Stimulated activated CD4-positive, alpha-beta T cell treated with anti-CD3 and anti-CD28 coated beads, Interleukin-4, amount 100 ng/mL, for 24 hours (primary cell): Measurements from ENCODE around the gene KCNN3.
A peak's percentile ranks its signal among the peaks of the same experiment; 100 is the strongest.

Source experiments
- DNase-seq: peaks from one replicate; pipeline ENCODE4 v3.0.0-alpha.2; 2020

Gene KCNN3

DNA sequence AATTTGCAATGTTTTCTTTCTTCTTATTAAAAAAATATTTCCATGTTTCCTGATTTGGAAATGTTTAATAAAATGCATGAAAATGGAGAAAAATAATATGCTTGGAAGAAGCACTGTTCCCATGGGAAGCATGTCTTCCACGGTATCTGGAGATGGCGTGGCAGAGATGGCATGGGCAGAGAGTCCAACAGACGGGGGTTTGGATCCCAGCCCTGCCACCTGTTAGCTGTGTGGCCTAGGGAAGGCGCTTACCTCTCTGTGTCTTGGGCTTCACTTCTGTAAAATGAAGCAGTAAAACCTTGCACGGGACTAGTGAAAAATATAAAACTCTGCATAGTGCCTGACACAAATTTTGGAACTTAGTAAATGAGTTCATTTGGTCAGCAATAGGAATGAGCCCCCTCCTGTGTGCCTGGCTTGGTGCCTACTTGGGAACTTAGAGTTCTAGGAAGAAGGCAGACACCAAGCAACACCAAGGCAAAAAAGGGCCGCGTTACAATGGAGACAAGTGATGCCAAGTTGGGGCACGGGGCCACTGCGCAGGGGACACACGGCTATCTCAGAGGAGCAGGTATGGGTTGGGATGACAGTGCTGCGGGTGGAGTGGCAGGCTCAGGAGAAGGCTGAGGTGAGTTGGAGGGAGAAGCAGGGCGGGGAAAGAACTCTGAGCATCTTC lies 124.2 kb downstream of the KCNN3 start:
- no peak for DNase-seq

DNA sequence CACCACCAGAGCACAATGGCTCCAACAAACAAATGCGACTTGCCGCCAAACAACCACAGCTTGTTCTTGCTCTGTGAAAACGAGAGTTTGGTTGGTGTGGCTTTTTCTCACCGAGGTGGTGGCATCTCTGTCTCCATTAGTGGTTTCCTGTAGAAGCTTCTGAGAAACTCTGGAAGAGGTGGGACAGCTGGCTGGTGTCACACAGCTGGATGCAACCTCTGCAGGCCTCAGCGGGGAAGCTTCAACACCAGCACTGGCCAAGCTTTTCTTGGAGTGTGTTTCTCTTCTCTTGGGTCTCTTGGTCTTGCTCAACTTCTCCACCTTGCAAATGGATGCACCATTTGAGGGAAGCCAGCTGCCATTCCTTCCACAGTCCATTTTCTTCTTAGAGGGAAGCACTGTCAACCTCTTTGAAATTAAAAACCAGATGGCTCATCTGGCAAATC lies 124.8 kb downstream of the KCNN3 start:
- peak; percentile 38 for DNase-seq

DNA sequence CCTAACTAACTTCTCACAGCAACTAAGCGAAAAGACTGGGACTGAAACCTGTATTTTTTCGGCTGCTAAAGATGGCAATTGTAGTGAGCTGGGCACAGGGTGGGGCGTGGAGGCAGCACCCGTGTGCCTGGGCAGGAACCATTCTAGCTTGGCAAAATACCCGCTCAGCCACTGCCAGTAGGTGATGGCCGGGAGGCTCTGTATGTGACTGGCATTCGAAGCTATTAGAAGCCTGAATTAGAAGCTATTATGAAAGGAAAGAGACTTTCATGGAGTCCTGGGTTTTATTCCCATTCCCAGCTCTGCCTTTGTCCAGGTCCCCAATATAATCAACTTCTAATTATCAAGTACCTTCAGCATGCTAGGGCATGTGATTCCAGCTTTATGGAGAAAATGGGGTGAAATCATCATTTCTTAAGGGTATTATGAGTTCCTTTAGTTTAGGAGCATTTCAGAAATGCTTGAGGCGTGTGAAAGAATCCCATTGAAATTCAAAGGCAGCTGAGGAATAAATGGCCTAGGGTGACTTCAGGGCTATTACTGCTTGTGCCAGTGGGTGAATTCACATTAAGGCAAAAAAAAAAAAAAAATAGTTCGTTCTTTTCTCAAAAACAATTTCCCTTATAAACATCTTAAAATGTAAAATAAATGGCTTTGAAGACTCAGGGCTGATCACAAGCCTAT lies 125.6 kb downstream of the KCNN3 start:
- DNase-seq: no peak

DNA sequence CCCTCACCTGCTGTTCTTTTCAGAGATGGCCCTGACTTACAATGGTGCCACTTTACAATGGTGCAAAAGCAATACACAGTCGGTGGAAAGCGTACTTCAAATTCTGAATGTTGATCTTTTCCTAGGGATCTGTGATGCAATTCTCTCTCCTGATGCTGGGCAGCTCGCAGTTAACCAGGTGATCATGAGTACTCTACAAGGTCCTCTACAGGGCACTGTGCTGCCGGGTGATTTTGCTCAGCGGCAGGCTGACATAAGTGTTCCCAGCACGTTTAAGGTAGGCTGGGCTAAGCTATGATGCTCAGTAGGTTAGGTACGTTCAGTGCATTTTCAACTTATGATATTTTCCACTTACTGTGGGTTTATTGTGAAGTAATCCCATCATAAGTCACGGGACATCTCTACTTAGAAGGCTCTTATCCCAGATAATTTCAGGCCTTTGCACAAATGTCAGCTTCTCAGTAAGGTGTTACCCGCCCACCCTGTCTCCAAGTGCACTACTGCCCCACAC lies 126.5 kb downstream of the KCNN3 start:
- no peak for DNase-seq

DNA sequence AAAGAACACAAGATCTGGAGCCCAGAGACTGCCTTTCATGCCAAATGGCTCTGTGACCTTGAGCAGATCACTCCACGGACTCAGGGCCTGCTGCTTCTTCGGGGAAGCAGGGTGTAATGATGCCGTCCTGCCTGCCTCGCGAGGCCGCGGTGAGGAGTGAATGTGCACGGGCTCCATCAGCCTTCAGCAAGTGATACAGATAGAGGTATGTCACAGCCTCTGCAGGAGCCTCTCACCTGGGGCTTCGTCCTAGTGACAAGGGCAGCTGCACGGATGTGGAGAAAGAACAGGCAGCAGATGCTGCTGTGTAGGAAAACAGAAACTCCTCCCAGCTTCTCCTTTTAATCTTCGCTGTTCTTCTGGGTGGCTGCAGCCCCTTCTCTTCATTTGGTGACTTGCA lies 127.5 kb downstream of the KCNN3 start:
- DNase-seq: no peak

DNA sequence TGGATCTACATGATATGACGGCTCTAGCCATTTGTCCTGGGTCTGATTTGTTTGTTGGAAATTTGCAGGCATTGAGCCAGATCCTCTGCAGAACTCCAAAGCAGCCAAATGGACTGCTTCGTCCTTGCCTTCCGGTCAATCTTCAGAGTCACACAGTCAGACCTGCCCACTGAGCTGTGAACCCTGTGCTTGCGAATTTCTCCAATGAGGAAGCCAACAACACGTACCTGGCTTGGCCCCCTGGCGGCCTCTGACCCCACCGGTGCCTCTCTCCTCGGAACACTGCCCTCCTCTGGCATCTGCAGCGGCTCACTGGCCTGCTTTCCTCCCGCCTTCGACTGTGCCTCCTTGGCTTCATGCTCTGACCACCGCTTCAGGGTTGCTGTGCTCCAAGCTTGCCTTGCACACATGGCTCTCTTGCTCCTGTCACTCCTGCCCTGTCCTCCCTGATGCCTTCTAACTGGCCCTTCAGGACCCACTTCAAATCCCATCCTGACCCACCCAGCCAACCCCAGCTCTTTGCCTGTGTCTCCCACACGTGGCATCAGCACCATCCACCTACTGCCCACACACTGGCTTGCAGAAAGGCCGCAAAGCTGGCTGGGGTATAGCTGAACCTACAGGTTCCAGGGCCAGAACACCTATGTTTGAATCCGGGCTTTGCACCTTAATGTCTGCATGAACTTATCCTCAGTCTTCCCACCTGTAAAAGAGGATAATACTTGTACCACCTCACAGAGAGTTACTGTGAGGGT lies 128.2 kb downstream of the KCNN3 start:
- no peak for DNase-seq

DNA sequence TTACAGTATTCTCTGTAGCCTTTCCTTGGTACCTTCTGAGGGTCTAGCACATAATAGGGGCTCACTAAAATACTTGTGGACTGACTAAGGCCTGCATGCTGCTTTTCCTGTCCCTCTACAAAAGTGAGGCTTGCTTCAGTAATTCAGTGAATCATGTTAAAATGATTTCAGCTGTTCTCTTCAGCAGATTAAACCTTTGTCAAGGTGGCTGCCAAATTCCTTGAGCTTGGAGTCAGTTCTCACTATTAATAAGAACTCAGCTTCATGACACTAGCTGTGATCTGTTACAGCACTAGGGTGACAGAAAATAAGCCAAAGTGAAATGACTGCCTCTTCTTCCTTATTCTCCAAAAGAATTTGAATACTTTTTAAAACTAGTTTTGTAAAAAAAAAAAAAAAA lies 128.8 kb downstream of the KCNN3 start:
- DNase-seq: no peak

DNA sequence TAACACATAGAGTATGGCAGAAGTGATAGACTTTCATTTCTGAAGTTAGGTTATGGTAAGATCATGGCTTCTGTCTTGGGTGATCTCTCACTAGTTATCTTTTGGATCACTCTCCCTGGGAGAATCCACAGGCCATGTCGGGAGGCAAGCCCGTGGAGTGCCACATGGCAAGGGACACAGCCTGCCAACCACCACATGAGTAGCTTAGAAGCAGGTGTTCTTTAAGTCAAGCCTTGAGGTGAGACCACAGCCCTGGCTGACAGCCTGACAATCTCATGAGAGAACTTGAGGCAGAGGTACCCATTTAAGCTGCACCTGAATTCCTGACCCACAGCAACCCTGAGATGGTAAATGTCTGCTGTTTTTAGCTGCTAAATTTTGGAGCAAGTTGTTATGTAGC lies 130.4 kb downstream of the KCNN3 start:
- DNase-seq: no peak

DNA sequence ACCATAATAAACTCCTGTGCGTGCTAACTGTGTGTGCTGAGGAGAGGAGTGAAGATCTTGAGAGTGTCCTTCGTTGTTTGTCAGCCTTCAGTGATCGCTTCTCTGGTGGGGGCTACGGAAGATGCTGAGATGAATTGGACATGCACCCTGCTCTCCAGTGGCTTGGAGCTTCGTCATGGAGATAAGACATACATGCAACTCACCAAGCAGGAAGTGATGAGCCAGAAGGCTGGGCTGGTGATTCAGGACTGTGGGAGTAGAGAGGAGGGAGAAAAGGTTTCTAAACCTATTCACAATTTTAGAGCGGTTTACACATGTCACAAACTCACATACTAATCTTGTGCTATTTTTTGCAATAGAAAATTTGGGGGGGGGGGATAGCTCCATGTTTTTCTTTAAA lies 133.2 kb downstream of the KCNN3 start:
- peak; percentile 73 for DNase-seq

DNA sequence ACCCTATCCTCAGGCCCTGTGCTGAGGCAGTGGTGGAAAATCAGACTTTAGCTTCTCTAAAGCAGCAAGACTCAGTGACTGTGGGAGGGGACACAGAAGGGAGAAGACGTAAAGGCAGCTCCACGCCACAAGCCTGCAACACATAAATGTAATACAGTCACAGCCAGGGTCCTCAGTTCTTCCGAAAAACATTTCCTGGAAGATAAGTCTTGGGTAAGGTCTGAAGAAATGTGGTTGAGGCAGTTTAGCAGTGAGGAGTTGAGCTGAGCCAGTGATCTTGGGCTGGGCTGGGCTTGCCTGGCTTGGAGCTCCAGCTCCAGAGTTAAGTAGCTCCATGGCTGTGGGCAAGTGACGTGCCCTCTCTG lies 134.3 kb downstream of the KCNN3 start:
- DNase-seq: no peak

DNA sequence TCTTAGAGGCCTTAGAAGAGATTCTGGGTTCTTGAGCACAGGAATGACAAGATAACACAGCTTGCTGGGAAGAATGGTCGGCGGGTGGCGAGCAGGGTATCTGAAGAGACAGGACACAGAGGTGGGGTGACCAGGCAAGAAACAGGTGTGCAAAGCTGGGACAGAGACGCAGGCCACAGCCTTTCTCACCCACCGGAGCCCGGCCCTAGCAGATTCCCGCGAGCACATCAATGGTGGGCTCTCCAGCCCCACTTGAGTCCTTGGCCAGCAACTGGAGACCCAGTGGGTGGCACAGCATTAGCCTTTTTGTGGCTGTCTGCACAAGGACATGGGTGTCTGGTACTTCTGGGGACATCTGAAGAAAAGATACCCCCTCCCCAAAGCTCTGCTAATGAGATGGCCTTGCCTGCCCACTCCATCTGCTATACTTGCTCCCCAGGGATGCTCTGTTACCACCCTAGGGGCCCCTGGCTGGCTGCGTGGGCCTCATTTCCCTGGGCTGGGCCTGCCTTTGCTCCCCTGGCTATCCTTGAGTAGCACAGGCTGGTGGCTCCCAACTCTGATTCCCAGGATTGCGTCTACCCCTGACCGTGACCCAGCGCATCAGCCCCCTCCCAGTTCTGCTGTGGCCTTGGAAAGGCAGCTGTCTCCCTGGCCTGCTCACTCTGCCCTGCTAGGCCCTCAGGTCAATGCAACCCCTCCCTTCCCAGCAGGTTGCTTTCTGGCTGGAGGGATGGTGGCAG lies 134.8 kb downstream of the KCNN3 start:
- DNase-seq: no peak

DNA sequence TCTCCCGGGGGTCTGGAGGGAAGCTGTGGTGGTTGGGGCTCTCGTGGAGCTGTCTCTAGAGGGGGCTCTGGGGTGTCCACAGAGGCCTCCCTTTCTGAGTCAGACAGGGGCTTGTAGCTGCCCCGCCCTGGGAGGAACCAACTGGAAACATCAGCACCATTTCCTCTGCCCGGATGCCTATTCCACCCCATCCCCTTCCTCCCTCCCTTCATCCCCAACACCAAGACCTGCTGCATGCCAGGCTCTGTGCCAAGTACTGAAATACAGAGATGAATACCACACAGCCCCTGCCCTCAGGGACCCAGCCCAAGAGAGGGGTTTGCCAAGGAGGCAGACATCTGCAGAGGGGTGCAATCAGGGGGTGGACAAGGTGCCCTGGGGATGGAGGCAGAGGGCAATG lies 136.5 kb downstream of the KCNN3 start:
- DNase-seq: no peak

DNA sequence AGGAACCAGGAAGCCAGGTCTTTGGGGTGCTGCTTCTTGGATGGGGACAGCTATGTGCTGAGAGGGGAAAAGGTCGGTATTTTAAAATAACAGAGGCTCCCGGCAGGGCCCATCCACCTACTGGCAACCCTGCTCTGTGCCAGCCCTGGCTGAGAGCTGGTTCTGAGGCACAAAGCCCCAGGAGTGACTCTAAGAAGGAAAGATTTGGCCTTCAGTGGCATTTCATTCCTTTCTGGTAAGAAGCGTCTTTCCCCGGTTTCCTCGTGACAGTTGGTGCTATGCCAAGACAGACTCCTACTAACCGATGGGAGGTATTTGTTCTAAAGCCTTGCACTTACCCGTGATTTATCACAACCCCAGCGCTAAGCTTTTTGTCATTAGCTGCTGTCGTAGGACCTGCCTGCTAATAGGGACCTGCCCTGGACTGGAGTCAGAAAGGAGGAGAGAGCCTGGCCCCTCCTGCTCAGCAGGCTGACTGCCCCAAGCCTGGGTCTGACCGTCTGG lies 139.0 kb downstream of the KCNN3 start:
- no peak for DNase-seq

DNA sequence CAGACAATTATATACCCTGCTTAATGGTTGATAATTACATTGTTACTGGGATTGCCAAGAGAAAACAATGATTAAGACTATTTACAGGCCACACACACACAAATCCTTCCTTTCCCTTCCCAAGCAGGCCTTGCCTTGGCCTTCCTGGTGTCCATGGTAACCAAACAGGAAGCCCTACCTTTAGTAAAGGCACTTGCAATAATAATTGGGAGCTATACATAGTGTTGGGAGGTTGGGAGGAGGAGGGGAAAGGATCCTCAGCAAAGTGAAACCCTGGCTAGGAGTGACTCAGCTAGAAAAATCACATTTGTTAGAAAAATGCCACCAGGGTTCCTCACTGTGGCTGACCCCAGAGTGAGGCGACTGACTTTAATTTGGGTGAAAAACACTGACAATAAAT lies 139.8 kb downstream of the KCNN3 start:
- DNase-seq: no peak

DNA sequence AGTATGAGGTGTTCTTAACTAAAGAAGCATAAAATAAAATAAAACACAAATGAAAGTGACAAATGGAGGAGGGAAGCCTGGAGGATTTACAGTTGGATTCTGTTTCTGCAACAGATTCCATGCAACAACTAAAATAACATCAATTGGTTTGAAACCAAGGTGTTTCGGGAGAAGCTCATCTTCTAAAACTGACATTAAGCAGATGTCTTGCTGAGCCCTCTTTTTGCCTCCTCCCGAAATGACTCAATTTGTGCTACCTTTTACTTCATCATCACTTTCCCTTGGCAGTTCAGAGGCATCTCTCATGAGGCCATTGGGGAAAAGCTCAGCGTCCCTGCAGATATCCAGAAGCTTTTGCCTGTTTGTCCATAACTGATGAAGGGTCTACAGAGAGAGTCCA lies 140.5 kb downstream of the KCNN3 start:
- DNase-seq: no peak

DNA sequence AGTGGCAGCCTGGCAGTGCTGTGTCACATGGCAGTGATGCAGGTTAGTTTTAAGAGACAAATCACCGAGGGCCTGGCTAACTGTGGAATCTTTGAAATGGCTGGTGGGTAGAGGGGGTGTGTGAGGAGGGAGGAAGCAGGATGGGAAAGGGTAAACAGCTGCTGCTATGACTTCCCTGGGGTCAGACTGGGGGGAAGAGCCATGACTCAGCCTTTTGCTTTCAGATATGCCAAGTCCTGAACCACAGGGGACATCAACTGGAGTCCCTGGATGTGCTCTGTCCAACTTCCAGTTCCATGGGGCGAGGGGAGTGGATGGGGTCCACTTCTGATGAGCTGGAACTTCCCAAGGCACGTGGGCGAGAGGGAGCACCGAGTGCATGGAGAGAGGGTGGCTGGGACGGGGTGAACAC lies 141.0 kb downstream of the KCNN3 start:
- no peak for DNase-seq

DNA sequence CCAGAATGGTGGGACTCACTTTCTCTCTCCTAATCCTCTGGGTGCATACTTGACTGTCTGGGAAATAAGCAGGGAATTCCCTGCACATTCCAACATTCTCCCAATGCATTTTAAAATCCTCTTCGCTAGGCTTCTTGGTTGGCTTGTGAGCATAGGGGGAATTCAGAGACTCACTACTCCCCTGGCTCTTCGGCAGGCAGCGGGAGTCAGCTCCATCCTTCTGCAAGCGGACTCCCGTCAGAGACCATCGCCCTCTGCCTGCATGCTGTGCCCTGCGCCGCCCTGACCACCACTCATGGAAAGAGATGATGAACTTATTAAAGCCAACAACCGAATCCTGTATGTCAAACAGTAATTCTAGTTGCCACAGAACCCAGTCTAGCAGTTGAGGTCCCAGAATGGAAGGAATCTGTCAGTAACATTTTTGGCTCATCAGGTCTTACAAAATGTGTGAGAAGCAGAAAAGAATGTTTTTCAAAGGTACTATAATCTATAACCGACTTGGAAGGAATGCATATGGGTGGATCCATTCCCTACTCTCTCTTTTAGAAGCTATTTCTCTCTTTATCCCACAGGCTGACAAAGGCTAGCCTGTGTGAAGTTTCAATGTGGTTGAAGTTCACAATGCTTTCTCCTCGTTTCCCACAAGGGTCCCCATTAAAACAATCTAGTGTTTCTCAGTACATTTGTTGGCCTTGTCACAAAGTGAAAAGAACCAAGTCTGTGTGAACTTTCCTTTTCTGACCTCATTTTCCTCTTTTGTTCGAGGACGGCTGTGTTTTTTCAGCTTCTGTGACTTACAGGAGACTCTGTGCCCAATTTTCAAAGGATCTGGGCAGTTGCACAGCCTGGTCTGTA lies 143.0 kb downstream of the KCNN3 start:
- no peak for DNase-seq

DNA sequence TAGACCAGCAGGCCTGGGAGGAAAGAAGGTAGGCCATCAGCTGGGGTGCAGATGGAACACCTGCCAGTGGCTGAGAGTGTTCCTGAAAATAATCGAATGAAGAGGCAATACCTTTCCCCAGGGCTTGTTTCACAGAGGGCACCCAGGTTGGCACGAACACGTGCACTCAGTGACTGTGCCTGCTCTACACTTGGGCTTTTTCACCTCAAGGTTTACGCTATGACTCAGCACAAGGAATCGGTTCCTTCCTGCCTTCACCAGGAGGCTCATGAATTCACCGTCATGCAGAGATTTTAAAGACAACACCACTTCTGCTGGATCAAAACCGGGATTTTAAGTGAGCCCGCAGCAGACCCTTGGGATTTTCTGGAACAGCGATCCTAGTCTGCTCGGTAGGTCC lies 143.6 kb downstream of the KCNN3 start:
- peak; percentile 24 for DNase-seq

DNA sequence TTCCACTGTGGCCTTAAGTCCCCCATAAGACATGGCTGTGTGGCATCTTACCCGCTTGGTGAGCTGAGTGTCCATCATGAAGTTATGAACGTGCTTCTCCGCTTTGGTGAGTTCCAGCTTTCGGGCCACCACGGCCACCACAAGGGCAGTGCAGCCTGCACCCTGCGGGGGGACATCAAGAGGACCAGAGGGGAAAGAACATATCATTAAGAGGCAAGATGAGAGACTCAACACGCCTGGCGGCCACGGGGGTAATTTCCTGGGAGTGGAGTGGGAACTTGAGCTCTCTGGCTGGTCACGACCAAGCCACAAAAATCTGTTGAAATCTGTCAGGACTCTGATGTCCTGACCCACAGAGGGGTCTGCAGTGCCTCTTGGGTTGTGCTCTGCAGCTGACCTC lies 144.2 kb downstream of the KCNN3 start:
- DNase-seq: no peak

DNA sequence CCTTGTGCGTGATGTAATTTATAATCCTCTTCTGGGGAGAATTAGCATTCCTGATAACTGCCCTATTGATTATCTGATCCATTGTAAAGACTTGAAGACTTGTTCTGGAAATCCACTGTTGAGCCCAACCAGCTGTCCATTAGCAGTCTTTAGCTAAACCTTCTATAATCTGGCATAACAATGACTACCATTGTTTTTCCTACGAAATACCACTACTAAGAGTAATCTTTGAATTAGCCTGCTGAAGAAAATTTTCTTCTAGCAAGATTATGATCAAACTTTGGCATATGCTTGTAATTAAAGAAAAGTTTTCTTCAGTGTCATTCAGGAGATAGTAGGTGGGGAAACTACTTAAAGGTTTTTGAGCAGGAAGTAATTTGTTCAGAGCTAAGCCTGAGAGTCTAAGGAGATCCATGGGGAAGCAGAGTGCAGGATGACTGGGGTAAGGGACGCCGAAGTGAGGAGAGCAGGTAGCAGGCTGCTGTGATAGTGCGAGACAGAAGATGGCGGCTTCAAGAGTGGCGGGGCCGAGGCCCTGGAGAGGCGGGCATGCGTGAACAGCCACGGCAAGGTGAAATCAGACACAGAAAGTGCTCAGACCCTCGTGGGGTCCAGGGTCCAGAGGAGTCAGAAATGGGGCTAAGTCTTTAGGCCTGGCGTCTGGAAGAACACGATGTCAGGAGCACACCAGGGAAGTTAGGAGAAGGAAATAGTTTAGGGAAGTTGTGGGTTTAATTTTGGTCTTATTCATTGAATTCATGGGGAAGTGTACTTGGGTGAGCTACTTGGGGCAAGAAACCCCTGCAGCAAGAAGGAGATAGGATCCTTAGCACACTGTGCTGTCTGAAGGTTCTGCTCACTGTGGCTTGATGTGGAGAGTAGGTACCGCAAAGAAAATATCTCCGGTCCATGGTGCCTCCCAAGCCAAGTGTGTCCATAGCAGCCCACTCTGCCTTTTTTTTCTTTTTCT lies 149.5 kb downstream of the KCNN3 start:
- DNase-seq: no peak
